HG02938 (cell line): ENCODE results near the gene ATAD3B.
"Not testable (repeated sequence)": the region's sequence is repeated elsewhere in the genome, so short reads cannot be mapped to it uniquely, and the experiment has no call there.

Experiments used
- ATAC-seq: cut with Tn5 transposase; IDR thresholded peaks from one replicate; pipeline ENCODE4 v1.9.1; 2021; ENCODE audit warnings: mild to moderate bottlenecking, moderate library complexity; ENCODE audit not compliant: unreplicated experiment

The ATAD3B gene

GRCh38 chr1:1529936-1530335 lies 58.4 kb downstream of the ATAD3B start:
- no peak for ATAC-seq

GRCh38 chr1:1531947-1532346 lies 60.4 kb downstream of the ATAD3B start:
- ATAC-seq: no peak

GRCh38 chr1:1533176-1533893 lies 61.8 kb downstream of the ATAD3B start:
- not testable (repeated sequence) for ATAC-seq

- ATAC-seq: not testable (repeated sequence)
These were observed 62.3 kb downstream of the ATAD3B start for GRCh38 chr1:1533894-1534291.

- ATAC-seq: no peak
These were observed 63.0 kb downstream of the ATAD3B start for GRCh38 chr1:1534401-1535154.

- no peak for ATAC-seq
These were observed 63.8 kb downstream of the ATAD3B start for GRCh38 chr1:1535201-1536018.

GRCh38 chr1:1536019-1536937 lies 64.7 kb downstream of the ATAD3B start:
- no peak for ATAC-seq

GRCh38 chr1:1536938-1537546 lies 65.5 kb downstream of the ATAD3B start:
- ATAC-seq: no peak

GRCh38 chr1:1537626-1538250 lies 66.2 kb downstream of the ATAD3B start:
- ATAC-seq: no peak

GRCh38 chr1:1538334-1538733 lies 66.8 kb downstream of the ATAD3B start:
- no peak for ATAC-seq

- ATAC-seq: no peak
These were observed 67.4 kb downstream of the ATAD3B start for GRCh38 chr1:1538989-1539309.

- no peak for ATAC-seq
These were observed 67.9 kb downstream of the ATAD3B start for GRCh38 chr1:1539310-1540089.

- no peak for ATAC-seq
These were observed 68.7 kb downstream of the ATAD3B start, which contains the start of gene TMEM240 for GRCh38 chr1:1540090-1540817. TMEM240 (minus strand) TSS chr1:1540624; CDS start chr1:1540346, 278 bp downstream.

- ATAC-seq: no peak
These were observed 69.5 kb downstream of the ATAD3B start for GRCh38 chr1:1540818-1541628.

- no peak for ATAC-seq
These were observed 70.6 kb downstream of the ATAD3B start for GRCh38 chr1:1541956-1542765.
